ENCODE measurements around the gene RNF208.
A peak's percentile ranks its signal among the peaks of the same experiment; 100 is the strongest.

RNF208 gene

DNA sequence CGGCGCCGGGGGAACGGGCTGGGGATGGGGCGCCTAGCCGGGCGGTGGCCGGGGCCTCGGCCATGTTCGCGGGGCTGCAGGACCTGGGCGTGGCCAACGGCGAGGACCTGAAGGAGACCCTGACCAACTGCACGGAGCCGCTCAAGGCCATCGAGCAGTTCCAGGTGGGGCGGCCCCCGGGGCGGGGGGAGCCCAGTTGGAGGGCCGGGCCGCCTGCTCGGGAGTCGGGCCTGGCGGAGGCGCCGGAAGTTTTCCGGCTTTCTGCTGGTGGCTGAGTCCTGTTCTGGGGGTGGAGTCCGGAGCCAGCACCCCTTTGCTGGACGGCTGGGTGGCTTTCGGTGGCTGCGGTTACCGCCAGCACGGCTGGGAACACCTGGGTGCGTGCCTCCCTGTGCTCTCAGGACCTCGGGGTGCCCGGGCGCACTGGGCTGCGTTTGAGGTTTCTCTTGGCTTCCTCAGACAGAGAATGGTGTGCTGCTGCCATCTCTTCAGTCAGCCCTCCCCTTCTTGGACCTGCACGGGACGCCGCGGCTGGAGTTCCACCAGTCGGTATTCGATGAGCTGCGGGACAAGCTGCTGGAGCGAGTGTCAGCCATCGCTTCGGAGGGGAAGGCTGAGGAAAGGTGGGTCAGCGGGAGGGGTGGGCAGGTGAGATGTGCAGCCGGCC is 33.5 kb upstream of the RNF208 start (continued):
- TF ChIP-seq INSM2 (tag by site-specific recombination; IDR thresholded peaks at IDR 0.05) (no peak), ZNF624 (tag by site-specific recombination; IDR thresholded peaks at IDR 0.05) (no peak), ZNF544 (tag by site-specific recombination; IDR thresholded peaks at IDR 0.05) (no peak), KLF7 (tag by site-specific recombination; IDR thresholded peaks at IDR 0.05; ENCODE audit: borderline replicate concordance) (peak; percentile 59; the same call in 1 of the 2 replicates), ZFP3 (tag by site-specific recombination; IDR thresholded peaks at IDR 0.05; ENCODE audit: low read depth) (no peak), TCF7L2 (IDR thresholded peaks at IDR 0.05; ENCODE audit: borderline replicate concordance, low read depth, low read length) (no peak), ZNF658 (tag by site-specific recombination; IDR thresholded peaks at IDR 0.05) (no peak), ZNF423 (tag by site-specific recombination; IDR thresholded peaks at IDR 0.05) (peak; percentile 55)

- Histone ChIP-seq H3K4me3 (ENCODE audit: low read depth, low read length) (peak within 1 kb of the TSS; percentile 89), H3K27ac (ENCODE audit: extremely low read depth, low read depth, low read length) (peak within 1 kb of the TSS; percentile 81)
- POLR2A ChIA-PET: interaction anchor here (0.6 to 9.1 kb wide), 9 partner anchors 13 to 169 kb away, joined by 3 to 336 read pairs (median 5); partner anchors contain the start of genes EXD3, MAN1B1, NOXA1 and NRARP
- TF ChIP-seq ZNF423 (tag by site-specific recombination; IDR thresholded peaks at IDR 0.05) (no peak), ZNF571 (tag by site-specific recombination; IDR thresholded peaks at IDR 0.05) (no peak), GLI2 (tag by site-specific recombination; IDR thresholded peaks at IDR 0.05; ENCODE audit: borderline replicate concordance, low read depth) (no peak), ZNF311 (tag by site-specific recombination; IDR thresholded peaks at IDR 0.05; ENCODE audit: borderline replicate concordance) (no peak), ZEB2 (tag by site-specific recombination; IDR thresholded peaks at IDR 0.05) (0 out of 2 replicates have a peak, but pooled peaks have one; percentile 36), ELK4 (IDR thresholded peaks at IDR 0.05; ENCODE audit: borderline replicate concordance, low read depth, low read length) (no peak), KLF1 (tag by site-specific recombination; IDR thresholded peaks at IDR 0.05) (peak; percentile 90), SALL2 (tag by site-specific recombination; IDR thresholded peaks at IDR 0.05; ENCODE audit: borderline replicate concordance) (no peak), ZNF660 (tag by site-specific recombination; IDR thresholded peaks at IDR 0.05) (peak; percentile 88; the same call in 1 of the 2 replicates), ZBTB10 (tag by site-specific recombination; IDR thresholded peaks at IDR 0.05) (no peak), GLIS2 (tag by site-specific recombination; IDR thresholded peaks at IDR 0.05) (peak; percentile 17; the same call in 1 of the 2 replicates), ZFP37 (tag by site-specific recombination; IDR thresholded peaks at IDR 0.05) (no peak), ZNF701 (tag by site-specific recombination; IDR thresholded peaks at IDR 0.05) (no peak), KLF8 (tag by site-specific recombination; IDR thresholded peaks at IDR 0.05) (peak; percentile 88), ZIC2 (tag by site-specific recombination; IDR thresholded peaks at IDR 0.05) (no peak), ZNF223 (tag by site-specific recombination; IDR thresholded peaks at IDR 0.05) (no peak), ZNF558 (tag by site-specific recombination; IDR thresholded peaks at IDR 0.05) (no peak), CTCF (tag by site-specific recombination; IDR thresholded peaks at IDR 0.05) (peak; percentile 45; the same call in 1 of the 2 replicates), KLF7 (tag by site-specific recombination; IDR thresholded peaks at IDR 0.05; ENCODE audit: borderline replicate concordance) (peak; percentile 22; the same call in 1 of the 2 replicates), ZNF214 (tag by site-specific recombination; IDR thresholded peaks at IDR 0.05; ENCODE audit: borderline replicate concordance) (no peak), ZNF324 (tag by site-specific recombination; IDR thresholded peaks at IDR 0.05) (no peak), ZNF157 (tag by site-specific recombination; IDR thresholded peaks at IDR 0.05) (no peak)
Observed at GRCh38 chr9:137254624-137255447, 32.8 kb upstream of the RNF208 start, which contains the start of gene NELFB. NELFB (plus strand) TSS chr9:137255327.

More at GRCh38 chr9:137254624-137255447, 32.8 kb upstream of the RNF208 start, which contains the start of gene NELFB:
- H3K9me3 ChIP-seq (ENCODE audit: control insufficient read depth, insufficient read depth, low read depth, low read length): no peaks in the 10 kb centered on the region
- peaks cover 9 to 20% of the 10 kb centered on the region in 2 experiments for H3K36me3 ChIP-seq (ENCODE audit: control insufficient read depth in 2 of 2, insufficient read depth in 1 of 2, low read length in 2 of 2)
- CTCF ChIA-PET: interaction anchor here (0.6 to 5.2 kb wide), 10 partner anchors 9 to 886 kb away, joined by 3 to 45 read pairs (median 4); no protein-coding TSS in a partner anchor
- H3K4me1 ChIP-seq (ENCODE audit: control insufficient read depth, insufficient read depth, low read length): peaks cover 5% of the 10 kb centered on the region; the same call in 1 of the 2 replicates

All from HEK293 (cell line).